Parathyroid adenoma (tissue), 2 donors: ENCODE data around the gene STK32C.

Experiments used
- H2AFZ ChIP-seq: fragments of 300-600 bp; sonication (generic); one replicate; pipeline ENCODE4 v1.7.0; 2017; ENCODE audit warnings: antibody characterized with exemption, mild to moderate bottlenecking
- H3K27ac ChIP-seq: fragments of 300-600 bp; sonication (generic); one replicate; pipeline ENCODE4 v1.7.0; 2017
- H3K27me3 ChIP-seq: fragments of 300-600 bp; sonication (generic); one replicate; pipeline ENCODE4 v1.7.0; 2017; ENCODE audit warnings: low read length; ENCODE audit not compliant: control insufficient read depth, insufficient read depth
- H3K36me3 ChIP-seq: fragments of 300-600 bp; sonication (generic); one replicate; pipeline ENCODE4 v1.7.0; 2017; ENCODE audit warnings: low read length; ENCODE audit not compliant: control insufficient read depth, insufficient read depth
- H3K4me1 ChIP-seq: fragments of 300-600 bp; sonication (generic); one replicate; pipeline ENCODE4 v1.7.0; 2017; ENCODE audit warnings: control low read depth
- H3K4me2 ChIP-seq: fragments of 300-600 bp; sonication (generic); one replicate; pipeline ENCODE4 v1.7.0; 2017; ENCODE audit warnings: low read length
- H3K4me3 ChIP-seq: fragments of 300-600 bp; sonication (generic); one replicate; pipeline ENCODE4 v1.7.0; 2017; ENCODE audit warnings: low read depth, low read length
- H3K79me2 ChIP-seq: fragments of 300-600 bp; sonication (generic); one replicate; pipeline ENCODE4 v1.7.0; 2017; ENCODE audit warnings: control low read depth
- H3K9ac ChIP-seq: fragments of 300-600 bp; sonication (generic); one replicate; pipeline ENCODE4 v1.7.0; 2017; ENCODE audit warnings: mild to moderate bottlenecking
- H3K9me3 ChIP-seq: fragments of 300-600 bp; sonication (generic); one replicate; pipeline ENCODE4 v1.7.0; 2017; ENCODE audit warnings: low read length; ENCODE audit not compliant: control insufficient read depth
- TF ChIP-seq, protein P1 (sequence below): fragments of 300-600 bp; sonication (generic); IDR thresholded peaks from one replicate; pipeline ENCODE4 v1.7.0; 2017; ENCODE audit warnings: antibody characterized with exemption, mild to moderate bottlenecking
- donor health status: primary hyperparathyroidism.

The STK32C gene

DNA sequence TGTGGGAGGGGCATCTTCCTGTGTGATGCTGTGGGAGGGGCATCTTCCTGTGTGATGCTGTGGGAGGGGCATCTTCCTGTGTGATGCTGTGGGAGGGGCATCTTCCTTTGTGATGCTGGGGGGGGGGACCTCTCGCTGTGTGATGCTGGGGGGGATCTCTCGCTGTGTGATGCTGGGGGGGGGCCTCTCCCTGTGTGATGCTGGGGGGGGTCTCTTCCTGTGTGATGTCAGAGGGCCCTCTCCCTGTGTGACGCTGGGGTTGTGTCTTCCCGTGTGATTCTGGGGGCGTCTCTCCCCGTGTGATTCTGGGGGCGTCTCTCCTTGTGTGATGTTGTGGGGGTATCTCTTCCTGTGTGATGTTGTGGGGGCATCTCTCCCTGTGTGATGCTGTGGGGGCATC lies 148.9 kb downstream of the STK32C start:
- Histone ChIP-seq H3K9ac (no peak overlapping the region), H3K9me3 (no peaks in the 10 kb centered on the region), H3K4me1 (peaks cover 6% of the 10 kb centered on the region), H2AFZ (no peak overlapping the region), H3K4me3 (no peak overlapping the region), H3K36me3 (no peaks in the 10 kb centered on the region), H3K4me2 (no peak overlapping the region), H3K27ac (no peak overlapping the region), H3K79me2 (no peaks in the 10 kb centered on the region), H3K27me3 (no peaks in the 10 kb centered on the region)
- TF ChIP-seq, protein P1, sequence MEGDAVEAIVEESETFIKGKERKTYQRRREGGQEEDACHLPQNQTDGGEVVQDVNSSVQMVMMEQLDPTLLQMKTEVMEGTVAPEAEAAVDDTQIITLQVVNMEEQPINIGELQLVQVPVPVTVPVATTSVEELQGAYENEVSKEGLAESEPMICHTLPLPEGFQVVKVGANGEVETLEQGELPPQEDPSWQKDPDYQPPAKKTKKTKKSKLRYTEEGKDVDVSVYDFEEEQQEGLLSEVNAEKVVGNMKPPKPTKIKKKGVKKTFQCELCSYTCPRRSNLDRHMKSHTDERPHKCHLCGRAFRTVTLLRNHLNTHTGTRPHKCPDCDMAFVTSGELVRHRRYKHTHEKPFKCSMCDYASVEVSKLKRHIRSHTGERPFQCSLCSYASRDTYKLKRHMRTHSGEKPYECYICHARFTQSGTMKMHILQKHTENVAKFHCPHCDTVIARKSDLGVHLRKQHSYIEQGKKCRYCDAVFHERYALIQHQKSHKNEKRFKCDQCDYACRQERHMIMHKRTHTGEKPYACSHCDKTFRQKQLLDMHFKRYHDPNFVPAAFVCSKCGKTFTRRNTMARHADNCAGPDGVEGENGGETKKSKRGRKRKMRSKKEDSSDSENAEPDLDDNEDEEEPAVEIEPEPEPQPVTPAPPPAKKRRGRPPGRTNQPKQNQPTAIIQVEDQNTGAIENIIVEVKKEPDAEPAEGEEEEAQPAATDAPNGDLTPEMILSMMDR = no peak

DNA sequence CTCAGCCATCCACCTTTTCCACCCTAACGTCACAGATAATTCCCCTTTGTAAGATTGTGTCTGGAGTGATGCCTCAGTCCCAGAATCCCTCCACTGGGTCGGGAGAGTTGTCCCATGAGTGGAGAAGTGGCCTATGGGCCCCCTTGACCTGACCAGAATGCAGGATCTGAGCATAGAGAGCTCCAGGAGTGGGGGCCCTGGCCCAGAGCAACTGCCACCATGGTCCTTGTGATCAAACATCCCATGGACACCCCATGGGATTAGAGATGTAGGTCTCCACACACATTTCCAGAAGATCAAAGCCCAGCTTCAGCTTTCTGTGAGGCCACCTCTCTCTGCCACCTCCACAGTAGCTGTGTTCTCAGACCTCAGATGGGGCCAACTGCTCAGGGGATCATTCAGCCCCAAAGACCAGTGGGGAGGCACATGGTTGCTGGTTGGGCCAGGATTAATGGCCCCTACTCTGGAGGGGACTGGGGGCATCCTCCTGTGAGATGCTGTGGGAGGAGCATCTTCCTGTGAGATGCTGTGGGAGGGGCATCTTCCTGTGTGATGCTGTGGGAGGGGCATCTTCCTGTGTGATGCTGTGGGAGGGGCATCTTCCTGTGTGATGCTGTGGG lies 149.5 kb downstream of the STK32C start:
- H3K36me3 ChIP-seq = no peaks in the 10 kb centered on the region
- H3K4me3 ChIP-seq = no peak overlapping the region
- H3K79me2 ChIP-seq = no peaks in the 10 kb centered on the region
- TF ChIP-seq, protein P1 = no peak
- no peak overlapping the region for H3K4me2 ChIP-seq
- H3K27me3 ChIP-seq = no peaks in the 10 kb centered on the region
- H3K9me3 ChIP-seq = no peaks in the 10 kb centered on the region
- H3K9ac ChIP-seq = no peak overlapping the region
- peaks cover 6% of the 10 kb centered on the region for H3K4me1 ChIP-seq
- H3K27ac ChIP-seq = no peak overlapping the region
- H2AFZ ChIP-seq = no peak overlapping the region
